HEK293T (cell line): ENCODE measurements around the gene RNF220.

Experiments used
- ARNT ChIP-seq: fragments of 450-650 bp; IDR thresholded peaks from 2 replicates; pipeline ENCODE4 v1.6.1; 2017; ENCODE audit warnings: mild to moderate bottlenecking
- ELF4 ChIP-seq: fragments of 450-650 bp; IDR thresholded peaks from 2 replicates; pipeline ENCODE4 v1.6.1; 2017; ENCODE audit warnings: antibody characterized with exemption
- FOXM1 ChIP-seq: fragments of 450-650 bp; IDR thresholded peaks from 2 replicates; pipeline ENCODE4 v1.6.1; 2017; ENCODE audit warnings: mild to moderate bottlenecking, borderline replicate concordance
- HDGF ChIP-seq: fragments of 450-650 bp; IDR thresholded peaks from 2 replicates; pipeline ENCODE4 v1.6.1; 2017; ENCODE audit warnings: antibody characterized with exemption, borderline replicate concordance
- LEF1 ChIP-seq: fragments of 450-650 bp; IDR thresholded peaks from 2 replicates; pipeline ENCODE4 v1.6.1; 2017; ENCODE audit warnings: mild to moderate bottlenecking, borderline replicate concordance
- NFRKB ChIP-seq: fragments of 450-650 bp; IDR thresholded peaks from 2 replicates; pipeline ENCODE4 v1.6.1; 2016; ENCODE audit warnings: mild to moderate bottlenecking, moderate library complexity

DNA sequence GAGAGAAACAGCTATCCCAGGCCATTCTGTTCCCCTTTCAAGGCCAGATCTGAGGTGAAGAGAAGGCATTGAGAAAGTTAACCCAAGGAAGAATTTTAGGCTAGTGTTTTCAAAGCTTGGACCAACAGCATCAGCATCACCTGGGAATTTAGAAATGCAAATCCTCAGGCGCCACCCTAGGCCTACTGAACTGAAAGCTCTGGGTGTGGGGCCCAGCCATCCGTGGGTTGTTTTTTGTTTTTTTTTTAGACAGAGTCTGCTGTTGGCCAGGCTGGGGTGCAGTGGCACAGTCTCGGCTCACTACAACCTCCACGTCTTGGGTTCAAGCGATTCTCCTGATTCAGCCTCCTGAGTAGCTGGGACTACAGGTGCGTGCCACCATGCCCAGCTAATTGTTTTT is 98.6 kb downstream of the RNF220 start:
- TF ChIP-seq FOXM1 (no peak), NFRKB (no peak), HDGF (no peak), LEF1 (no peak), ARNT (no peak), ELF4 (no peak)
